Naive thymus-derived CD8-positive, alpha-beta T cell (primary cell): ENCODE measurements around the gene TMCC1. TPM values are rescaled to one million over a fixed set of nuclear protein-coding genes. Genes with fewer than 3 reads are reported as not detected.

Source experiments
- ATAC-seq, 2 donors: fragments of 150-1000 bp; cut with Tn5 transposase in 1 of 2; sonication (Bioruptor Pico), chemical (Tn5 transposase) in 1 of 2; 1 replicate in 1 of 2; 2 replicates in 1 of 2; pipeline ENCODE4 v1.10.0; 2021; ENCODE audit warnings: mild to moderate bottlenecking in 2 of 2, moderate library complexity in 2 of 2
- POLR2A ChIA-PET: fragments of 350-600 bp; sonication (Branson Sonifier 250); formaldehyde crosslinking; loops from one replicate; lab custom pipeline; 2021; ENCODE audit warnings: antibody characterized with exemption; lab: Charles Lee
- DNase-seq, 10 donors: peaks; one replicate each; pipeline versions ENCODE4 v3.0.0 to v3.0.0-alpha.2; 2020 to 2022
- H3K27ac Mint-ChIP-seq, 10 donors: one replicate each; pipeline ENCODE4 v1.8.0; 2020 to 2022; ENCODE audit warnings: mild to moderate bottlenecking in 10 of 10, mixed read lengths in 10 of 10, moderate library complexity in 4 of 10, inconsistent platforms in 1 of 10
- H3K27me3 Mint-ChIP-seq, 5 donors: one replicate each; pipeline ENCODE4 v1.8.0; 2021 to 2022; ENCODE audit warnings: mixed read lengths in 5 of 5
- H3K36me3 Mint-ChIP-seq, 3 donors: one replicate each; pipeline ENCODE4 v1.8.0; 2020 to 2022; ENCODE audit warnings: mixed read lengths in 3 of 3, mild to moderate bottlenecking in 2 of 3, inconsistent platforms in 1 of 3
- H3K4me1 Mint-ChIP-seq, 4 donors: one replicate each; pipeline ENCODE4 v1.8.0; 2021 to 2022; ENCODE audit warnings: mixed read lengths in 4 of 4
- H3K4me3 Mint-ChIP-seq, 10 donors: one replicate each; pipeline ENCODE4 v1.8.0; 2020 to 2022; ENCODE audit warnings: mild to moderate bottlenecking in 10 of 10, mixed read lengths in 10 of 10, moderate library complexity in 6 of 10, inconsistent platforms in 1 of 10
- H3K9me3 Mint-ChIP-seq, 9 donors: one replicate each; pipeline ENCODE4 v1.8.0; 2020 to 2022; ENCODE audit warnings: mixed read lengths in 9 of 9, mild to moderate bottlenecking in 3 of 9, inconsistent platforms in 1 of 9, moderate library complexity in 1 of 9
- polyA plus RNA-seq, 3 donors: library from polyadenylated mRNA; unstranded; fragments of 300-500 nt; fragmentation: Illumina TruSeq; gene quantifications; one replicate each; pipeline ENCODE4 v1.2.3, GENCODE V29; 2021
- total RNA-seq, 8 experiments: library from RNA in 2 of 8; stranded (reverse) in 2 of 8; gene quantifications; one replicate each; pipeline ENCODE4 v1.2.3 and lab custom pipeline; 2021 to 2026

Gene TMCC1
- total and polyA plus RNA-seq, 5 experiments from 2014 or later, result 4.2 to 34.9 (median 6.3) TPM

- ATAC-seq (no peak), DNase-seq (no peak)
- Mint-ChIP-seq H3K4me1 (peaks cover 6 to 18% (median 8%) of the 10 kb centered on the region in 4 donors), H3K27me3 (no peaks in the 10 kb centered on the region), H3K36me3 (peaks cover 0 to 21% (median 8%) of the 10 kb centered on the region in 3 donors), H3K9me3 (no peaks in the 10 kb centered on the region), H3K27ac (peak overlapping the region in 4 of 10 donors; percentile 1 to 31 (median 10)), H3K4me3 (no peak overlapping the region)
- POLR2A ChIA-PET, result no interaction called here
These were observed 235.2 kb downstream of the TMCC1 start for GRCh38 chr3:129658110-129658843.

GRCh38 chr3:129657261-129658046 lies 236.1 kb downstream of the TMCC1 start:
- peaks cover 6 to 18% (median 8%) of the 10 kb centered on the region in 4 donors for H3K4me1 Mint-ChIP-seq
- POLR2A ChIA-PET, result no interaction called here
- H3K9me3 Mint-ChIP-seq, result no peaks in the 10 kb centered on the region
- DNase-seq, result no peak
- H3K4me3 Mint-ChIP-seq, result no peak overlapping the region
- peaks cover 0 to 29% (median 8%) of the 10 kb centered on the region in 3 donors for H3K36me3 Mint-ChIP-seq
- no peak for ATAC-seq
- no peak overlapping the region for H3K27ac Mint-ChIP-seq
- H3K27me3 Mint-ChIP-seq, result no peaks in the 10 kb centered on the region

GRCh38 chr3:129656659-129657247 lies 236.8 kb downstream of the TMCC1 start:
- ATAC-seq (no peak), DNase-seq (no peak)
- no peaks in the 10 kb centered on the region for H3K9me3 Mint-ChIP-seq
- peaks cover 0 to 33% (median 12%) of the 10 kb centered on the region in 3 donors for H3K36me3 Mint-ChIP-seq
- H3K27ac Mint-ChIP-seq, result peak overlapping the region in 1 of 10 donors; percentile 51
- peaks cover 6 to 18% (median 8%) of the 10 kb centered on the region in 4 donors for H3K4me1 Mint-ChIP-seq
- H3K4me3 Mint-ChIP-seq, result no peak overlapping the region
- no peaks in the 10 kb centered on the region for H3K27me3 Mint-ChIP-seq
- POLR2A ChIA-PET, result no interaction called here

- ATAC-seq (no peak), DNase-seq (no peak)
- POLR2A ChIA-PET, result no interaction called here
- H3K27ac Mint-ChIP-seq, result no peak overlapping the region
- no peak overlapping the region for H3K4me3 Mint-ChIP-seq
- H3K27me3 Mint-ChIP-seq, result no peaks in the 10 kb centered on the region
- H3K36me3 Mint-ChIP-seq, result peaks cover 0 to 44% (median 16%) of the 10 kb centered on the region in 3 donors
- H3K4me1 Mint-ChIP-seq, result peaks cover 6 to 17% (median 8%) of the 10 kb centered on the region in 4 donors
- no peaks in the 10 kb centered on the region for H3K9me3 Mint-ChIP-seq
These were observed 238.2 kb downstream of the TMCC1 start for GRCh38 chr3:129655291-129655700.

GRCh38 chr3:129654131-129654530 lies 239.4 kb downstream of the TMCC1 start:
- ATAC-seq, result no peak
- H3K4me1 Mint-ChIP-seq, result peaks cover 7 to 15% (median 8%) of the 10 kb centered on the region in 4 donors
- no peak overlapping the region for H3K27ac Mint-ChIP-seq
- no peak for DNase-seq
- peaks cover 0 to 47% (median 16%) of the 10 kb centered on the region in 3 donors for H3K36me3 Mint-ChIP-seq
- H3K27me3 Mint-ChIP-seq, result no peaks in the 10 kb centered on the region
- POLR2A ChIA-PET, result no interaction called here
- no peak overlapping the region for H3K4me3 Mint-ChIP-seq
- H3K9me3 Mint-ChIP-seq, result no peaks in the 10 kb centered on the region

GRCh38 chr3:129653019-129653418 lies 240.5 kb downstream of the TMCC1 start:
- POLR2A ChIA-PET, result no interaction called here
- no peak overlapping the region for H3K27ac Mint-ChIP-seq
- no peaks in the 10 kb centered on the region for H3K27me3 Mint-ChIP-seq

GRCh38 chr3:129651435-129652202 lies 241.9 kb downstream of the TMCC1 start:
- no peak overlapping the region for H3K4me3 Mint-ChIP-seq
- H3K9me3 Mint-ChIP-seq, result no peaks in the 10 kb centered on the region

More at GRCh38 chr3:129653019-129653418, 240.5 kb downstream of the TMCC1 start:
- ATAC-seq (no peak), DNase-seq (no peak)
- H3K4me3 Mint-ChIP-seq, result no peak overlapping the region
- peaks cover 0 to 52% (median 16%) of the 10 kb centered on the region in 3 donors for H3K36me3 Mint-ChIP-seq
- peaks cover 2 to 8% (median 3%) of the 10 kb centered on the region in 4 donors for H3K4me1 Mint-ChIP-seq
- no peaks in the 10 kb centered on the region for H3K9me3 Mint-ChIP-seq

GRCh38 chr3:129650256-129650872 lies 243.1 kb downstream of the TMCC1 start:
- peak; percentile 47 to 51 for ATAC-seq
- Mint-ChIP-seq H3K4me1 (peaks cover 1 to 6% (median 2%) of the 10 kb centered on the region in 4 donors), H3K36me3 (peaks cover 0 to 49% (median 16%) of the 10 kb centered on the region in 3 donors), H3K4me3 (no peak overlapping the region), H3K27me3 (no peaks in the 10 kb centered on the region), H3K27ac (no peak overlapping the region), H3K9me3 (no peaks in the 10 kb centered on the region)
- POLR2A ChIA-PET, result no interaction called here
- DNase-seq, result peak in 8 of 10 donors; percentile 21 to 51 (median 41)

More at GRCh38 chr3:129651435-129652202, 241.9 kb downstream of the TMCC1 start:
- H3K27me3 Mint-ChIP-seq, result no peaks in the 10 kb centered on the region
- no peak overlapping the region for H3K27ac Mint-ChIP-seq
- peaks cover 1 to 6% (median 2%) of the 10 kb centered on the region in 4 donors for H3K4me1 Mint-ChIP-seq
- ATAC-seq (no peak), DNase-seq (no peak)
- POLR2A ChIA-PET, result no interaction called here
- H3K36me3 Mint-ChIP-seq, result peaks cover 0 to 52% (median 16%) of the 10 kb centered on the region in 3 donors

- Mint-ChIP-seq H3K27ac (no peak overlapping the region), H3K4me1 (peaks cover 1 to 6% (median 3%) of the 10 kb centered on the region in 4 donors), H3K9me3 (no peaks in the 10 kb centered on the region), H3K4me3 (no peak overlapping the region), H3K27me3 (no peaks in the 10 kb centered on the region), H3K36me3 (peaks cover 0 to 33% (median 8%) of the 10 kb centered on the region in 3 donors)
- no peak for ATAC-seq
- DNase-seq, result no peak
- POLR2A ChIA-PET, result no interaction called here
These were observed 245.1 kb downstream of the TMCC1 start for GRCh38 chr3:129648391-129648790.

GRCh38 chr3:129645286-129645685 lies 248.2 kb downstream of the TMCC1 start:
- H3K36me3 Mint-ChIP-seq, result peaks cover 0 to 8% (median 0%) of the 10 kb centered on the region in 3 donors
- no peak for ATAC-seq
- no peaks in the 10 kb centered on the region for H3K27me3 Mint-ChIP-seq
- peak overlapping the region in 3 of 10 donors; percentile 4 to 32 (median 21) for H3K27ac Mint-ChIP-seq
- POLR2A ChIA-PET, result no interaction called here
- no peak overlapping the region for H3K4me3 Mint-ChIP-seq
- no peaks in the 10 kb centered on the region for H3K9me3 Mint-ChIP-seq
- no peak for DNase-seq
- H3K4me1 Mint-ChIP-seq, result peaks cover 1 to 4% (median 3%) of the 10 kb centered on the region in 4 donors

GRCh38 chr3:129644836-129645235 lies 248.7 kb downstream of the TMCC1 start:
- POLR2A ChIA-PET, result no interaction called here
- peaks cover 0 to 2% (median 0%) of the 10 kb centered on the region in 4 donors for H3K4me1 Mint-ChIP-seq
- H3K4me3 Mint-ChIP-seq, result no peak overlapping the region
- DNase-seq, result no peak
- no peak overlapping the region for H3K27ac Mint-ChIP-seq
- peaks cover 0 to 5% (median 0%) of the 10 kb centered on the region in 3 donors for H3K36me3 Mint-ChIP-seq
- no peaks in the 10 kb centered on the region for H3K27me3 Mint-ChIP-seq
- no peaks in the 10 kb centered on the region for H3K9me3 Mint-ChIP-seq
- no peak for ATAC-seq
